ENCODE data around the gene RDH11.
A peak's percentile ranks its signal among the peaks of the same experiment; 100 is the strongest.

DNA sequence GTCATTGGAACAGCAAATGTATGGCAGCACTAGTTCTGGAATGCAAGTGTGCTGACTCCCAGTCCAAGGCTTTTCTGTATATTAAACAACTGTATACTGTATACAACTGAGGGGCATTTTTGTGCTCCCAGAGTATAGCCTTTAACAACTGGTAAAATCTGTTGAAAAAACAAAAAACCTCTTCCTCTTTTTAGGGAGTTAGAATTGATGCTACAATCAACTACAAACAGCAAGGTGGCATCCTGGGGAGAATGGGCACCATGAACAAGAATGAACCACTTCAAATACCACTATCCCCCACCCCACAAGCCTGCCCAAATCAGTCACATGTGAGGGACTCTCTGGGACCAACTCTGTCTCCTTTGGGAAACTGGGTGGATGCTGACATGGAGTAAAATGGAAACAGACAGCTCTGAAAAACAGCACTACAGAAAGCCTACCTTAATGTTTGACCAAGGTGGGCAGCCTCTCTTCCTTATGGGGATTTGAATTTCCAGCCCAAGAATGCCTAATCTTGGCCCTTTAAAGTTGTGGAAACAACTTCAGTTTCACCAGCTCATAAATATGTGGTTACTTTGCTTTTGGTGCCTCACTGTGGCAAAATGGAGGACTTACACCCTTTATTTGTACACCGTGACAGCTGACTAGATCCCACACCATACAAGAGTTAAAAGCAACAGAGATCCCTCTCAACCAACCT lies 28.7 kb downstream of the RDH11 start:
- no peak for TF ChIP-seq EZH2 (IDR thresholded peaks at IDR 0.05; ENCODE audit: low read length, unreplicated experiment)
- TF ChIP-seq, protein P1, sequence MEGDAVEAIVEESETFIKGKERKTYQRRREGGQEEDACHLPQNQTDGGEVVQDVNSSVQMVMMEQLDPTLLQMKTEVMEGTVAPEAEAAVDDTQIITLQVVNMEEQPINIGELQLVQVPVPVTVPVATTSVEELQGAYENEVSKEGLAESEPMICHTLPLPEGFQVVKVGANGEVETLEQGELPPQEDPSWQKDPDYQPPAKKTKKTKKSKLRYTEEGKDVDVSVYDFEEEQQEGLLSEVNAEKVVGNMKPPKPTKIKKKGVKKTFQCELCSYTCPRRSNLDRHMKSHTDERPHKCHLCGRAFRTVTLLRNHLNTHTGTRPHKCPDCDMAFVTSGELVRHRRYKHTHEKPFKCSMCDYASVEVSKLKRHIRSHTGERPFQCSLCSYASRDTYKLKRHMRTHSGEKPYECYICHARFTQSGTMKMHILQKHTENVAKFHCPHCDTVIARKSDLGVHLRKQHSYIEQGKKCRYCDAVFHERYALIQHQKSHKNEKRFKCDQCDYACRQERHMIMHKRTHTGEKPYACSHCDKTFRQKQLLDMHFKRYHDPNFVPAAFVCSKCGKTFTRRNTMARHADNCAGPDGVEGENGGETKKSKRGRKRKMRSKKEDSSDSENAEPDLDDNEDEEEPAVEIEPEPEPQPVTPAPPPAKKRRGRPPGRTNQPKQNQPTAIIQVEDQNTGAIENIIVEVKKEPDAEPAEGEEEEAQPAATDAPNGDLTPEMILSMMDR (conservative IDR thresholded peaks at IDR 0.05; ENCODE audit: low read depth, low read length): peak; percentile 86
- no peak for TF ChIP-seq EZH2phosphoT487 (IDR thresholded peaks at IDR 0.05; ENCODE audit: borderline replicate concordance, low read length)

Data from PC-3 (cell line).